HG02763 (cell line): ENCODE data around the gene GLT1D1.

Experiments
- ATAC-seq: cut with Tn5 transposase; IDR thresholded peaks from one replicate; pipeline ENCODE4 v1.9.1; 2021; ENCODE audit warnings: mild to moderate bottlenecking, moderate library complexity; ENCODE audit not compliant: unreplicated experiment

GLT1D1 gene

DNA sequence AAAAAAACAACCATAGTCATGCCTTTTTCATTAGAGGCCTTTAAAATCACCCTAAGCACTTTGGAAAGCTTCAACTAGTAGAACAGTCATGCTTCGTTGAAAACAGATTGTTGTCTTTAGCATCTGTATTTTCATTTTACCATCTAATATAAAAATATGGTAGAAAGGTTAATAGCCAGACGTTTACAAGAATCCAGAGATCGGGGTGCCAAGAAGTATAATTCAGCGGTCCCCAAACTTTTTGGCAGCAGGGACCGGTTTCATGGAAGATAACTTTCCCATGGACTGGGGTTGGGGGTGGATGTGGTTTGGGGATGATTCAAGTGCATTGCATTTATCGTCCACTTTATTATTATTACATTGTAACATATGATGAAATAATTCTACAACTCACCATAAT is 138.4 kb downstream of the GLT1D1 start:
- ATAC-seq: no peak

DNA sequence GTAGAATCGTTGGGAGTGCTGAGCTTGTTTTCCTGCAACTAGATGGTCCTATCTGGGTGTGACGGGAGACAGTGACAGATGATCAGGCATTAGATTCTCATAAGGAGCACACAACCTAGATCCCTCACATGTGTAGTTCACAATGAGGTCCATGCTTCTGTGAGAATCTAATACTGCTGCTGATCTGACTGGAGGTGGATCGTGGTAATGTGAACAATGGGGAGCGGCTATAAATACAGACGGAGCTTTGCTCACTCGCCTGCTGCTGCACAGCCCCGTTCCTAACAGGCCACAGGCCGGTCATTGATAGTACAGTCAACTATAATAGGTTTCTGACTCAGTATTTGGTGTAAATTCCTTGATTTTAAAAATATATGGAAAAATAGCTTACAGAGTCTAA is 138.8 kb downstream of the GLT1D1 start:
- ATAC-seq: no peak

GRCh38 chr12:128992550-128992949 is 139.3 kb downstream of the GLT1D1 start:
- ATAC-seq: no peak

DNA sequence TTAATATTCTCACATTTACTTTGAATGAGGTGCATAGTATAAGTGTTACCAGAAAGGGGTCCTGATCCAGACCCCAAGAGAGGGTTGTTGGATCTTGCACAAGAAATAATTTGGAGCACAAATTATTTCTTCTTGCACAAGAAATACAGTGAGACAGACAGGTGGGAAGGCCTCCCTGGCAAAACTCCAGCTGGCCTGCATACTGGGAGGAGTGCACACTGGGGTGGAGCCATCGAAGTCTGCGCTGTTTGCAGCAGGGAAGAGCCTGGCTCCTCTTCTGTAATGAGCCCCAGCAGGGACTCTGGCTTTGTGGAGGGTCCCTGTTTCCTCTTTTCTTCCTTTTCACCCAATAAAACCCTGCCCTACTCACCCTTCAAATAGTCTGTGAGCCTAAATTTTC is 141.6 kb downstream of the GLT1D1 start:
- ATAC-seq: no peak

- no peak for ATAC-seq
Observed at GRCh38 chr12:128995619-128996018, 142.3 kb downstream of the GLT1D1 start.

GRCh38 chr12:129001826-129002225 is 148.5 kb downstream of the GLT1D1 start:
- ATAC-seq: no peak

DNA sequence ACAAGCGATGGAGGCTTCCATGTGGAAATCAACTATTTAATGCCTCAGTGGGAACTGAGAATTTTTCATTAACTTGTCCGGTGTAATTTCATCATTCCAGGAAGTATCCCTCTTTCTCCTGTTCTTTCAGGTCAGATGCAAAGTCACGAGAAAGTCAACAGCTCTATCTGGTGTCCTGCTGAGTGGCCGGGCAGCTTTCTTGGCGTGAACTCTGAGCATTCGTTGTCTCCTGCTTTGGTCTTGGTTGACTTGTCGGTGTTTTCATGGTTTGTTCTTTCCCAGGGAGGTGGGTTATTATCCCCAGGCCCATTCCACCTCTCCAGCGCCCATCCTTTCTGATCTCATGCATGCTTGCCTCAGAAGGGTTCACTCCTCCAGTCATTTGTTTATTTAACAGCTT is 149.1 kb downstream of the GLT1D1 start:
- ATAC-seq: no peak

- ATAC-seq: no peak
Observed at GRCh38 chr12:129005416-129005815, 152.1 kb downstream of the GLT1D1 start.

DNA sequence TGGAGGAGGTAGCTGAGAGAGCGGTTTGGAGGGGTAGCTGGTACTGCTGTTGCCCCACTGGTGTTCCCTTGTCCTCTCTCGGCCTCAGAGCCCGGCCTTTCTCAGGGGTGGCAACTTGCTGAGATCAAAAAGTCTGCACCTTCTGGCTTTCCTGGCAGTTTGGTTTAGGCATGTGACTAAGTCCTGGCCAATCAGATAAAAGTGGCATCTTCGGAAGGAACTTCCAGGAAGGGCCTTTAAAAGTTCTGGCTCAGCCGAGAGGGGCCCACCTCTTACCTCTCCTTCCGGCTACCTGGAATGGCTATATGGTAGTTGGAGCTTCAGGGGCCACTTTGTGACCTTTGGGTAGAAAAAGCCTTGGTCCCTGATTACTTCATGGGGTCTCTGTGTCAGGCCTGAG is 152.6 kb downstream of the GLT1D1 start:
- ATAC-seq: no peak

DNA sequence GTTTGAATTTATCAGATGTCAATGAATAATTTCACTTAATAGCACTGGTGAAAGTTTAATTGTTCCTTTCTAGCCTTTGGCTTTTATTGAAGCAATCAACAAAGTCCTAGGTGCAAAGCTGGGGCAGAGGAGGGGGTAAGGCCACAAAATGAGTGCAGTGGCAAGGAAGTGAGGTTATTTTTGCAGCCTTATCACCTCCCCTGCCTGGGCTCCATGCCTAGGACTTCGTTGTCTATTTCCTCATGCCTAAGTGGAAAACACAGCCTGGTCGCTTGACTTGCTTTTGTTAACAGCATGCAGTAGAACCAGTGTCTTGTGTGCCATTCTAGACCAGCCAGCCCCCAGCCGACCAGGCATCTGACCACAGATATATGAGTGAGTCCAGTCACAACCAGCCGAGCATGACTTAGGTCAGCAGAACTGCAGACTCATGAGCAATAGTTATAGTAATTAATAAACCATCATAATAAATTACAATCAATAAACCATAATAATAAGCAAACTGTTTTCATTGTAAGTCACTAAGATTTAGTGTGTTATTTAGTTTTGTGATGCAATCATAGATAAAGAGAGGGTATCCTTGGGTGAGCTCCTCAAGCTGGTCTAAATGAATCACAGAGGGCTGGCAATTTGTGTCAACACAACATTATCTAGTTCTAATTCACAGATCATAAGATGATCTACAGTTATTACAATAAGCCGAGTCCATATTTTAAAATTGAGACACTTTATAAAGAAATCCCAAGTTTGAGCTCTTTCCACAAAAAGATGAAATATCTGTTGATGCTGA is 156.8 kb downstream of the GLT1D1 start:
- no peak for ATAC-seq

- ATAC-seq: no peak
Observed at GRCh38 chr12:129016159-129016558, 162.9 kb downstream of the GLT1D1 start.

DNA sequence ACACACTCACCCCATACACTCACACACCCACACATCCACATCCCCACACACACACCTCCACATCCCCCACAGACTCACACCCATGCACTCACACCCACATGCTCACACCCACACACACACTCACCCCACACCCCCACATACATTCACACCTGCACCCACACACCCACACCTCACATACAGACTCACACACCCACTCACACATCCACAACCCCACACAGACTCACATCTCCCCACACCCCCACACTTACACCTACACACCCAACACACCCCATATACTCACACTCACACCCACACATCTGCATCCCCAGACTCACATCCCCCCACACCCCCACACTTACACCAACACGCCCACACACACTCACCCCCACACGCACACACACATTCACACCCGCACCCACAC is 171.8 kb downstream of the GLT1D1 start:
- ATAC-seq: no peak

DNA sequence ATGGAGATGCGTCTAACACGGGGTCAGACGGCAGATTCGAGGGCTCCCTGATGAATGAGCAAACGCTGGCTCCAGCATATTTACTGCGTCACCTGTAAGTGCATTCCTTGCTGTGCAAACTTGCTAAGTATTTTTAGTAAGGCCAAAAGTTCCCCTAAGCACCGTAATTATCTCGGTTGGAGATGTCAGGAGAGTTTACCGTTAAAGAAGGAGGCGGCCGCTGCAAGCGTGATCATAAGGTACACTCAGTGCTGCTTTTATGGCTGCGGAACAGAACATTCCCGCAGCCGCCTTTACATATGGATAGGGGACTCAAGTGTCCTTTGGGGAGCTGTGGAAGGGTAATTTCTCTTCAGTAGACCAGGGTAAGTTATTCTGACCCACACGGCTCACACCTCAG is 175.6 kb downstream of the GLT1D1 start:
- no peak for ATAC-seq
